Spleen (tissue), 11 donors: Measurements from ENCODE around the gene MAP2. TPM values are rescaled to one million over a fixed set of nuclear protein-coding genes. Genes with fewer than 3 reads are reported as not detected.

Experiments
- DNase-seq: peaks from one replicate; pipeline ENCODE4 v3.0.0-alpha.2; 2020
- H3K27ac ChIP-seq, 8 donors: fragments of 200-600 bp; sonication (generic) in 7 of 8; 1 replicate in 4 of 8; 2 replicates in 4 of 8; pipeline versions ENCODE4 v1.5.0 to v1.8.0; 2016 to 2021; ENCODE audit warnings: inconsistent platforms in 4 of 8, mild to moderate bottlenecking in 4 of 8, moderate library complexity in 1 of 8
- H3K27me3 ChIP-seq, 7 donors: fragments of 200-600 bp; sonication (generic) in 6 of 7; replicated peaks in 1 of 7; 1 replicate in 4 of 7; 2 replicates in 3 of 7; pipeline versions ENCODE4 v1.5.0 to v1.8.0; 2016 to 2021; ENCODE audit warnings: inconsistent platforms in 3 of 7, mild to moderate bottlenecking in 1 of 7
- H3K36me3 ChIP-seq, 6 donors: fragments of 200-600 bp; sonication (generic) in 5 of 6; 1 replicate in 4 of 6; 2 replicates in 2 of 6; pipeline versions ENCODE4 v1.5.0 to v1.8.0; 2016 to 2021; ENCODE audit warnings: inconsistent platforms in 2 of 6
- H3K4me1 ChIP-seq, 6 donors: fragments of 200-600 bp; sonication (generic) in 5 of 6; 1 replicate in 3 of 6; 2 replicates in 3 of 6; pipeline versions ENCODE4 v1.5.0 to v1.8.0; 2016 to 2021; ENCODE audit warnings: inconsistent platforms in 3 of 6
- H3K4me3 ChIP-seq, 8 donors: fragments of 200-600 bp; sonication (generic) in 7 of 8; 1 replicate in 4 of 8; 2 replicates in 4 of 8; pipeline versions ENCODE4 v1.5.0 to v1.8.0; 2016 to 2021; ENCODE audit warnings: inconsistent platforms in 4 of 8, mild to moderate bottlenecking in 4 of 8, moderate library complexity in 2 of 8
- H3K9me3 ChIP-seq, 8 donors: fragments of 200-600 bp; sonication (generic) in 7 of 8; 1 replicate in 4 of 8; 2 replicates in 4 of 8; pipeline versions ENCODE4 v1.5.0 to v1.8.0; 2016 to 2021; ENCODE audit warnings: inconsistent platforms in 4 of 8
- CTCF ChIP-seq, 11 experiments: fragments of 200-600 bp in 7 of 11; fragments of 450-650 bp in 4 of 11; sonication (generic) in 4 of 11; IDR thresholded peaks in 8 of 11; conservative IDR thresholded peaks in 3 of 11; 1 replicate in 7 of 11; 2 replicates in 4 of 11; pipeline versions ENCODE4 v1.4.0 to v1.8.0; 2016 to 2021; ENCODE audit warnings: antibody characterized with exemption in 11 of 11, inconsistent platforms in 4 of 11, mild to moderate bottlenecking in 1 of 11
- POLR2A ChIP-seq, 3 donors: fragments of 450-650 bp; IDR thresholded peaks; one replicate each; pipeline ENCODE4 v1.5.1; 2017; ENCODE audit warnings: antibody characterized with exemption in 3 of 3, mild to moderate bottlenecking in 1 of 3
- POLR2AphosphoS5 ChIP-seq, 3 donors: sonication (generic); formaldehyde crosslinking; IDR thresholded peaks; one replicate each; pipeline ENCODE4 v1.5.1; 2017; ENCODE audit warnings: antibody characterized with exemption in 3 of 3
- WGBS, 5 donors: extraction: QIAGEN DNeasy Blood & Tissue Kit in 3 of 5; methylation state at CpG; one replicate each; pipeline versions ENCODE4 v1.1.5 to v1.1.7; 2013 to 2018; 5-methylcytosine and 5-hydroxymethylcytosine counted together
- intact Hi-C: fragments of 100-400 bp; cut with DNase I; formaldehyde crosslinking; loops from one replicate; pipeline ENCODE4 v1.15.0; 2023; ENCODE audit warnings: low total_unique reads
- polyA plus RNA-seq, 3 donors: library from polyadenylated mRNA; stranded (reverse); fragments of 200-250 nt; gene quantifications; one replicate each; pipeline ENCODE4 v1.2.1, GENCODE V29; 2013
- total RNA-seq, 7 donors: library from RNA; depleted of rRNA in 3 of 7; stranded (reverse); fragments of >200 nt in 3 of 7; fragmentation: NEBNext Ultra II Directional in 4 of 7; extraction: Animal tissue kit (Norgen Biotek cat#: 25700) in 4 of 7; gene quantifications; one replicate each; pipeline versions ENCODE4 v1.1.0 to v1.2.1, GENCODE V29; 2016 to 2021
- donor health status: healthy with polysubstance abuse.
- donor health status: DM: no; HTN: no; CAD: no; lungs with moderate emphysema.
- donor health status: DM: no; HTN: no; CAD: no.
- donor health status: Bipolar disorder and iron deficiency.
- donor health status: healthy.
- donor health status: DM: no; HTN: no; CAD: no.
- donor health status: DM: yes; HTN: yes; CAD: no.

MAP2 gene
- total and polyA plus RNA-seq, 10 donors = 0.38 to 5.0 (median 1.9) TPM

- DNase-seq = no peak
- Histone ChIP-seq H3K4me1 (peaks cover 0 to 3% (median 0%) of the 10 kb centered on the region in 6 donors), H3K27me3 (no peaks in the 10 kb centered on the region), H3K27ac (no peak overlapping the region), H3K36me3 (no peaks in the 10 kb centered on the region), H3K4me3 (no peak overlapping the region), H3K9me3 (no peaks in the 10 kb centered on the region)
- WGBS, 5 donors = 46 to 77% (median 59%) methylated on average over 2 of the region's 2 CpGs
- no peak for TF ChIP-seq POLR2A (IDR thresholded peaks at IDR 0.05)
- no peak for TF ChIP-seq POLR2AphosphoS5 (IDR thresholded peaks at IDR 0.05)
- TF ChIP-seq CTCF (IDR thresholded peaks at IDR 0.05 in 8 of 11, conservative IDR thresholded peaks at IDR 0.05 in 3 of 11) = no peak
- intact Hi-C loops = no loop called here
Measured at GRCh38 chr2:209512971-209513370, 89.1 kb downstream of the MAP2 start.

GRCh38 chr2:209517436-209517835 is 93.6 kb downstream of the MAP2 start:
- intact Hi-C loops = no loop called here
- Histone ChIP-seq H3K36me3 (no peaks in the 10 kb centered on the region), H3K4me3 (no peak overlapping the region), H3K9me3 (no peaks in the 10 kb centered on the region), H3K4me1 (peaks cover 0 to 3% (median 0%) of the 10 kb centered on the region in 6 donors), H3K27me3 (no peaks in the 10 kb centered on the region), H3K27ac (no peak overlapping the region)
- DNase-seq = no peak
- TF ChIP-seq POLR2AphosphoS5 (IDR thresholded peaks at IDR 0.05) = no peak
- TF ChIP-seq CTCF (IDR thresholded peaks at IDR 0.05 in 8 of 11, conservative IDR thresholded peaks at IDR 0.05 in 3 of 11) = no peak
- TF ChIP-seq POLR2A (IDR thresholded peaks at IDR 0.05) = no peak
- 65 to 73% (median 70%) methylated on average over 5 of the region's 5 CpGs for WGBS, 5 donors

- TF ChIP-seq CTCF (IDR thresholded peaks at IDR 0.05 in 8 of 11, conservative IDR thresholded peaks at IDR 0.05 in 3 of 11) (no peak), POLR2A (IDR thresholded peaks at IDR 0.05) (no peak), POLR2AphosphoS5 (IDR thresholded peaks at IDR 0.05) (no peak)
- DNase-seq = no peak
- Histone ChIP-seq H3K27ac (no peak overlapping the region), H3K4me3 (no peak overlapping the region), H3K27me3 (no peaks in the 10 kb centered on the region), H3K36me3 (no peaks in the 10 kb centered on the region), H3K9me3 (no peaks in the 10 kb centered on the region), H3K4me1 (peaks cover 0 to 11% (median 0%) of the 10 kb centered on the region in 6 donors)
- intact Hi-C loops = no loop called here
Measured at GRCh38 chr2:209519271-209519670, 95.4 kb downstream of the MAP2 start.

- intact Hi-C loops = no loop called here
- no peak for DNase-seq
- H3K27ac ChIP-seq = no peak overlapping the region
- no peaks in the 10 kb centered on the region for H3K9me3 ChIP-seq
- H3K27me3 ChIP-seq = no peaks in the 10 kb centered on the region
- H3K4me3 ChIP-seq = no peak overlapping the region
- no peak for TF ChIP-seq POLR2A (IDR thresholded peaks at IDR 0.05)
- no peak for TF ChIP-seq CTCF (IDR thresholded peaks at IDR 0.05 in 8 of 11, conservative IDR thresholded peaks at IDR 0.05 in 3 of 11)
- TF ChIP-seq POLR2AphosphoS5 (IDR thresholded peaks at IDR 0.05) = no peak
- peaks cover 0 to 16% (median 3%) of the 10 kb centered on the region in 6 donors for H3K4me1 ChIP-seq
- no peaks in the 10 kb centered on the region for H3K36me3 ChIP-seq
Measured at GRCh38 chr2:209519906-209520305, 96.1 kb downstream of the MAP2 start.
